ENCODE measurements around the gene KAT7.

KAT7 gene

DNA sequence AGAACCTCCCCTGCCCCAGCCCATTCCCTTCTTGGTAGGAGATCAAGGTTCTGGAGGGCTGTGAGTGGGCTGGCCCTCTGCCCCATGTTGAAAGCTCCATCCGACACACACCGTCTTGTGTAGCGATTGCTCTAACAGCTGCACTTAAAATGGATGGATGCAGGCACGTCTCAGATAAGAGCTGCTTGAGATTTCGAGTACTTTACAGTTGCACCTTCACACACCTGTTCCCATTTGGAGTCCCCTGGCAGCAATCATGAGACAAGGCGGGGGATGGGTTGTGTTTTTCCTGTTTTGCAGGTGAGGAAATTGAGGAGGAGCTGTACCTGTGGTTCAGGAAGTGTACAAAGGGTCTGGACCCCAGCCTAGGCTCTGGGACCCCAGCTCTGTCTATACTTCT lies 85.0 kb downstream of the KAT7 start:
- Mint-ChIP-seq H3K27ac (no peak overlapping the region), H3K36me3 (ENCODE audit: low read depth) (no peaks in the 10 kb centered on the region), H3K27me3 (peaks cover 5% of the 10 kb centered on the region), H3K9me3 (no peaks in the 10 kb centered on the region), H3K4me3 (no peak overlapping the region), H3K4me1 (ENCODE audit: low read depth) (peaks cover 17% of the 10 kb centered on the region)
- DNase-seq, result peak; percentile 33

DNA sequence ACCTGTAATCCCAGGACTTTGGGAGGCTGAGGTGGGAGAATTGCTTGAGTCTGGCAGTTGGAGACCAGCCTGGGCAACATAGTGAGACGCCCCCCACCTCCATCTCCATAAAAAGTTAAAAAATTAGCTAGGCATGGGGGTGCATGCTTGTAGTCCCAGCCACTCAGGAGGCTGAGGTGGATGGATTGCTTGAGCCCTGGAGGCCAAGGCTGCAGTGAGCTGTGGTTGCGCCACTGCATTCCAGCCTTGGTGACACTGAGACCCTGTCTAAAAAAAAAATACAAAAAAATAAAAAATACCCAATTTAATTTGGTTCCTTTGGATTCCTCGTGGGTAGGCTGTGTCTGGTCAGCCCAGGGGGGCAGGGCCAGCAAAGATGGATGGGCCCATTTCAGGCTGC lies 85.4 kb downstream of the KAT7 start:
- Mint-ChIP-seq H3K36me3 (ENCODE audit: low read depth) (no peaks in the 10 kb centered on the region), H3K4me3 (no peak overlapping the region), H3K27ac (no peak overlapping the region), H3K4me1 (ENCODE audit: low read depth) (peaks cover 17% of the 10 kb centered on the region), H3K9me3 (no peaks in the 10 kb centered on the region), H3K27me3 (peaks cover 6% of the 10 kb centered on the region)
- DNase-seq, result no peak

DNA sequence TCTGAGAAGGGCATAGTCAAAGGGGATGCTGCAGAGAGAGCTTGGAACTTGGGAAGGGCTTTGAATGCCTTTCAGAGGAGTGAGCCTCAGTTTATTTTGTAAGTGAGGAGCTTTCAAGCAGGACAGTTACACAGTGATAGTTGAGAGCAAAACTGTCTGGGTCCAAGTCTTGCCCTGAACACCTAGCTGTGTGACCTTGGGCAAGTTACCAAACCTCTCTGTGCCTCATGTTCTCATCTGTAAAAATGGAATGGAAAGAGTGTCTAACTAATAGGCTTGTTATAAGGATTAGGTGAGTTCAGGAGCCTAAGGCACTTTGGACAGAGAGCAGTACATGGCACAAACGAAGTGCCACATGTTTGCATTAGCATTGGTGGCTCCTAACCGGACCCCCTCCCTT lies 86.4 kb downstream of the KAT7 start:
- Mint-ChIP-seq H3K4me1 (ENCODE audit: low read depth) (peaks cover 17% of the 10 kb centered on the region), H3K27ac (no peak overlapping the region), H3K4me3 (no peak overlapping the region), H3K36me3 (ENCODE audit: low read depth) (no peaks in the 10 kb centered on the region), H3K27me3 (peaks cover 16% of the 10 kb centered on the region), H3K9me3 (no peaks in the 10 kb centered on the region)
- DNase-seq, result no peak

DNA sequence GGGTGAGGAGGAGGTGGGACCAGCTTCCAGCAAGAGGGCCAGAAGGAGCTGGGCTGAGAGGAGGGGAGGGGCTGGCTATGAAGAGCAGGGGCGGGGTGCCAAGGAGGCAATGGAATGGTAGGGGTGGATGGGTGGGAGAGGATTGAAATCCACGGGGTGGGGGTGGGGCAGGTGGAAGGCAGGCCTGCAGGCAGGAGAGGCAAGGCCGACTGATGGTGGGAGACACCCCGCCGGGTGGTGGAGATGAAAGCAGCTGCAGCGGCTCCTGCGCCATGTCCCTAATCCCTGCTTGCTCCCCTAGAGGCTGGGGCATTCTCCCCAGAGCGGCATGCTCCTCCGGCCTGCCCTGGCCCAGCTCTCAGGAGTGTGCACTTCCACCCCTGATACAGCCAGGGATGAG lies 87.2 kb downstream of the KAT7 start:
- H3K27ac Mint-ChIP-seq, result no peak overlapping the region
- no peak for DNase-seq
- peaks cover 22% of the 10 kb centered on the region for H3K4me1 Mint-ChIP-seq (ENCODE audit: low read depth)
- H3K36me3 Mint-ChIP-seq (ENCODE audit: low read depth), result no peaks in the 10 kb centered on the region
- H3K9me3 Mint-ChIP-seq, result no peaks in the 10 kb centered on the region
- peaks cover 22% of the 10 kb centered on the region for H3K27me3 Mint-ChIP-seq
- no peak overlapping the region for H3K4me3 Mint-ChIP-seq

DNA sequence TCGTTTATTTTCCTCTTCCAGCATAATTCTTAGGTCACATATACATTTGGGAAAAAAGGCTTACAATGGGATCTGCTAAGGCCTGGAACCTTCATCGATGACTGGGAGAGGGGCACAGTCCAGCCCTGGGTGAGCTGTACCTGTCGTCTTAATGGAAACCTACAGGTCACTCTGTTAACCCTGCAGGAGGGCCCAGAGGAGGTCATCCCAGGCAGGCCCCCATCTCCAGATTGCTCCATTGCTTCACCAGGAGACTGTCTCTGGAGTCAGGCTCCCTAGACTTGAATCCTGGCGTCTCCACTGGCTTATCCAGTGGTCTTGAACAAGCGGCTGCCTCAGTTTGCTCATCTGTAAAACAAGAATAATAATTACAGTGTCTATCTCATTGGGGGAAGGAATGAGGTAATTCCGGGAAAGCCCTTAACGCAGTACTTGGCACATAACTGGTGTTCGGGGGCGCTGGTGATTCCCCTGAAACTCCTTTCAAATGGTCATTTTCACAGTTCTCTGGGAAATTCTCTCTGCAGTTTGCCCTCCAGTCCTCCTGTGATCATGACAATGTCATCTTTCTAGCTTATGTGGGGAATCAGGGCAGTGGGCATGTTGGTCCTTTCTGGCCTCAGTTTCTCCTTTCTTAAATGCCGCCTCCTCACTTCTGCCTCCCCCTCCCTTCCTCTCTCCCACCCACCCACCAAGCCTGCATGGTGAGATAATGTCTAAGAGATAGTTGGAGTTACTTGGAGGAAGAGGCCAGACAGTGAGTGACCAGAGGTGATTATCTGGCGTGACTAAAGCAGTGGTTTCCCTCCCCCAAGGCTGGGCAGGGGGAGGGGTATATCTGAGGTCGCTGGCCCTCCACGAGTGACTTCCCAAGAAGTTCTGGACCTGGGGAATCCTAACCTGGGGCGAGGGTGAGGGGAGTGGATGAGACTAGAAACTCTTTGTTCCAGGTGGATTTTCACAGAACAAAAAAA lies 90.7 kb downstream of the KAT7 start:
- no peak for DNase-seq
- Mint-ChIP-seq H3K27ac (no peak overlapping the region), H3K4me3 (no peak overlapping the region)

DNA sequence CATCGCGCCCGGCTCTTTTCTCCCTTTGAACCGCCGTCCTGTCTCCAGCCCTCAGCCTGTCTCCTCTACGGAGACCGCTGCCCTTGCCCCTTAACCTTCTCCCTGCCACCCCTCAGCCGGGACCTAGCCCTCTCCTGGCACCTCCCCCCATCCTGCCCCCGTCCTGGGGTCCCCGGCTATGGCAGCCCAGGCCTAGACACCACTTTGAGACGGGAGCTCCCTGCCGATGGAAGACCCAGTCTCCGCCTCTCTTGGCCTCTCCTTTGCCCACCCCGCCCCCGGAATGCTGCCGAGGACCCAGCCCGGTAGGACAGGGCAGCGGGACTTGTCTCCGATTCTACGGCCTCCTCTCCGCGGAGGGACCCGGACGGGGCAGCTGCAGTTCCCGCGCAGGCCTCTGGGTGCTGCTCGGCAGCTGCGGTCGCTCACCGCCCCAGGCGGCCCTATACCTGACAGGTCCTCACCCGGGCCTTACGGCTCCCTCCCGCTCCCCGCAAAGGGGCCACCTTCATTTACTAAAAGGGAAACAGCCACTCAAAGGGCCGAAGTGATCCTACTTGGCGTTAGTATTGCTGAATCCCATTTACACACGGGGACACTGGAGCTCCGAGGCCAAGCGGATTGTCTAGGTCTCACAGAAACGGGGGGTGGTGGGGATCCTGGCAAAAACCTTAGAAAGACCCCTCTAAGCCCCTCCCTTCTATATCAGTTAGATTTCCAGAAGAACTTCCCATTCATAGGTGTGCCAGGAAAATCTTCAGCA lies 92.0 kb downstream of the KAT7 start:
- H3K27me3 Mint-ChIP-seq, result peaks cover 45% of the 10 kb centered on the region
- peak overlapping the region; percentile 36 for H3K4me3 Mint-ChIP-seq
- peaks cover 7% of the 10 kb centered on the region for H3K4me1 Mint-ChIP-seq (ENCODE audit: low read depth)
- no peaks in the 10 kb centered on the region for H3K9me3 Mint-ChIP-seq
- peak; percentile 84 for DNase-seq
- no peak overlapping the region for H3K27ac Mint-ChIP-seq
- H3K36me3 Mint-ChIP-seq (ENCODE audit: low read depth), result no peaks in the 10 kb centered on the region

More for the DNA sequence above, 90.7 kb downstream of the KAT7 start:
- no peaks in the 10 kb centered on the region for H3K36me3 Mint-ChIP-seq (ENCODE audit: low read depth)
- H3K4me1 Mint-ChIP-seq (ENCODE audit: low read depth), result peaks cover 7% of the 10 kb centered on the region
- H3K9me3 Mint-ChIP-seq, result no peaks in the 10 kb centered on the region
- H3K27me3 Mint-ChIP-seq, result peaks cover 40% of the 10 kb centered on the region

DNA sequence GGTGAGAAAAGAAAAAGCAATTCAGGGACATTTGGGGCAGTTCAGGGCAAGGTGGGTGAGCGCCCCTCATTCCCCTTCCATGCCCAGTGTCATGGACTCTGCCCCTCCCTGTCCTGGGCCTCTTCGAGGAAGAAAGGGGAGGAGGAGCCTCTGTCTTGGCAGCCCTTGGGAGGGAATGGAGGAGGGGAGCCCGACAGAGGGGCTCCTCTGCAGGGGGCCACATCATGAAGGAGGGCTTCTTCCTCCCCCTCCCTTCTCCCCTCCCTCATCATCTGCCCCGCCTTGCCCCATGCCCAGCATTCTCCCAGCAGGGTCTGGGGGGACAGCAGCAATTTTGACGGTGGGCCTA lies 92.5 kb downstream of the KAT7 start:
- H3K36me3 Mint-ChIP-seq (ENCODE audit: low read depth), result no peaks in the 10 kb centered on the region
- no peak overlapping the region for H3K27ac Mint-ChIP-seq
- peaks cover 49% of the 10 kb centered on the region for H3K27me3 Mint-ChIP-seq
- H3K4me1 Mint-ChIP-seq (ENCODE audit: low read depth), result peaks cover 7% of the 10 kb centered on the region
- H3K4me3 Mint-ChIP-seq, result no peak overlapping the region
- DNase-seq, result no peak
- H3K9me3 Mint-ChIP-seq, result no peaks in the 10 kb centered on the region

DNA sequence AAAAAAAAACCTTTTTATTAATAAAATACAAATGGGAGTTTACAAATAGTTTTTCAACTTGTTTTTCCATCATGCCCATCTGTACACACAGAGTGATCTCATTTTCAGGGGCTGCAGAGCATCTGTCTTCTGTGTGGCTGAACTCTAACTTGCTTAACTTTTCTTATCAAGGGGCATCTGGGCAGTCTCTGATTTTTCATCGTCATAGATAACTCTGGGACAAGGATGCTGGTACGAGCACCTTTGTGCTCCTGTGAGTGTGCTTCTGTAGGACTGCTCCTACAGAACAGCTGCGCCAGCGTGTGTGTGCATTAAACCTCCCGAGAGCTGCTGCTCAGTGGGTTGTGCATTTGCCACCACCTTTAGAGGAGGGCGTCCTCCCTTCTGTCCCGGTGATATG lies 94.0 kb downstream of the KAT7 start:
- no peaks in the 10 kb centered on the region for H3K36me3 Mint-ChIP-seq (ENCODE audit: low read depth)
- H3K27me3 Mint-ChIP-seq, result peaks cover 57% of the 10 kb centered on the region
- DNase-seq, result no peak
- H3K27ac Mint-ChIP-seq, result no peak overlapping the region
- no peak overlapping the region for H3K4me3 Mint-ChIP-seq
- peaks cover 7% of the 10 kb centered on the region for H3K4me1 Mint-ChIP-seq (ENCODE audit: low read depth)
- no peaks in the 10 kb centered on the region for H3K9me3 Mint-ChIP-seq

Data from activated T-cell treated with anti-CD3 and anti-CD28 coated beads, Interleukin-2, amount 50 U/mL, for 24 hours (primary cell).